Thoracic aorta (tissue), 2 donors: Measurements from ENCODE around the gene PPP1R8. TPM values are rescaled to one million over a fixed set of nuclear protein-coding genes. Genes with fewer than 3 reads are reported as not detected.
A peak's percentile ranks its signal among the peaks of the same experiment; 100 is the strongest.

ENCODE experiments used
- ATAC-seq: fragments of 150-250 bp; one replicate; pipeline ENCODE4 v1.8.0; 2017; ENCODE audit warnings: low read depth; ENCODE audit not compliant: insufficient number of reproducible peaks, low FRiP score
- DNase-seq: peaks from one replicate; pipeline ENCODE4 v3.0.0-alpha.2; 2020; ENCODE audit warnings: low spot score
- H3K27ac ChIP-seq, 2 donors: fragments of 200-600 bp; sonication (generic); 1 replicate in 1 of 2; 2 replicates in 1 of 2; pipeline ENCODE4 v1.5.1; 2016; ENCODE audit warnings: mild to moderate bottlenecking in 2 of 2, moderate library complexity in 2 of 2
- H3K27me3 ChIP-seq: fragments of 200-600 bp; sonication (generic); replicated peaks from 2 replicates; pipeline ENCODE4 v1.6.0; 2016; ENCODE audit warnings: mild to moderate bottlenecking; ENCODE audit not compliant: insufficient read depth
- H3K36me3 ChIP-seq: fragments of 200-600 bp; sonication (generic); one replicate; pipeline ENCODE4 v1.5.1; 2016
- H3K4me1 ChIP-seq, 2 donors: fragments of 200-600 bp; sonication (generic); 1 replicate in 1 of 2; 2 replicates in 1 of 2; pipeline versions ENCODE4 v1.5.1 to v1.6.0; 2016; ENCODE audit warnings: low read depth in 2 of 2, mild to moderate bottlenecking in 1 of 2; ENCODE audit not compliant: control insufficient read depth in 1 of 2
- H3K4me3 ChIP-seq: fragments of 200-600 bp; sonication (generic); 2 replicates; pipeline ENCODE4 v1.5.1; 2016; ENCODE audit warnings: mild to moderate bottlenecking
- H3K9me3 ChIP-seq: fragments of 200-600 bp; sonication (generic); 2 replicates; pipeline ENCODE4 v1.5.1; 2016
- CTCF ChIP-seq: fragments of 200-600 bp; sonication (generic); IDR thresholded peaks from one replicate; pipeline ENCODE4 v1.5.1; 2019; ENCODE audit warnings: antibody characterized with exemption
- total RNA-seq, 2 donors: library from RNA; depleted of rRNA; stranded (reverse); fragments of >200 nt; gene quantifications; one replicate each; pipeline versions ENCODE4 v1.1.0 to v1.2.3, GENCODE V29; 2016

PPP1R8 gene
- total RNA-seq, 2 donors from 2014 or later: 37.2 to 40.8 TPM

- Histone ChIP-seq H3K27ac (peak overlapping the region in 1 of 2 donors; percentile 63), H3K4me1 (peaks cover 0 to 8% of the 10 kb centered on the region in 2 donors), H3K9me3 (no peaks in the 10 kb centered on the region), H3K36me3 (no peaks in the 10 kb centered on the region), H3K27me3 (no peaks in the 10 kb centered on the region), H3K4me3 (peak overlapping the region; percentile 85)
- TF ChIP-seq CTCF: no peak
- DNase-seq (no peak), ATAC-seq (no peak)
Observed at GRCh38 chr1:27873671-27874384, 43.2 kb downstream of the PPP1R8 start.

- no peak for DNase-seq
- Histone ChIP-seq H3K9me3 (no peaks in the 10 kb centered on the region), H3K36me3 (no peaks in the 10 kb centered on the region), H3K27ac (peak overlapping the region in 1 of 2 donors; percentile 40), H3K27me3 (no peaks in the 10 kb centered on the region), H3K4me1 (peaks cover 0 to 8% of the 10 kb centered on the region in 2 donors), H3K4me3 (no peak overlapping the region)
- no peak for ATAC-seq
- no peak for TF ChIP-seq CTCF
Observed at GRCh38 chr1:27876341-27877114, 45.9 kb downstream of the PPP1R8 start.

- H3K27ac ChIP-seq: no peak overlapping the region
- no peak for ATAC-seq
- no peaks in the 10 kb centered on the region for H3K36me3 ChIP-seq
- H3K4me3 ChIP-seq: no peak overlapping the region
- no peaks in the 10 kb centered on the region for H3K9me3 ChIP-seq
- TF ChIP-seq CTCF: no peak
- H3K4me1 ChIP-seq: peaks cover 0 to 8% of the 10 kb centered on the region in 2 donors
- DNase-seq: no peak
- no peaks in the 10 kb centered on the region for H3K27me3 ChIP-seq
Observed at GRCh38 chr1:27877115-27877416, 46.5 kb downstream of the PPP1R8 start.

GRCh38 chr1:27878039-27878438 is 47.5 kb downstream of the PPP1R8 start:
- no peak for DNase-seq
- Histone ChIP-seq H3K36me3 (no peaks in the 10 kb centered on the region), H3K4me3 (no peak overlapping the region), H3K27me3 (no peaks in the 10 kb centered on the region), H3K9me3 (no peaks in the 10 kb centered on the region), H3K4me1 (peaks cover 0 to 2% of the 10 kb centered on the region in 2 donors), H3K27ac (no peak overlapping the region)
- ATAC-seq: no peak
- TF ChIP-seq CTCF: no peak

GRCh38 chr1:27878787-27879335 is 48.3 kb downstream of the PPP1R8 start:
- Histone ChIP-seq H3K4me3 (no peak overlapping the region), H3K27me3 (no peaks in the 10 kb centered on the region), H3K36me3 (no peaks in the 10 kb centered on the region), H3K4me1 (no peaks in the 10 kb centered on the region), H3K27ac (no peak overlapping the region), H3K9me3 (no peaks in the 10 kb centered on the region)
- DNase-seq (no peak), ATAC-seq (no peak)
- no peak for TF ChIP-seq CTCF
